Measurements from ENCODE around the gene ZNF524.
"Not testable (repeated sequence)": the region's sequence is repeated elsewhere in the genome, so short reads cannot be mapped to it uniquely, and the experiment has no call there.

Gene ZNF524

GRCh38 chr19:55578031-55578760 lies 21.9 kb upstream of the ZNF524 start:
- TF ChIP-seq CTCF (IDR thresholded peaks at IDR 0.05; ENCODE audit: low read depth, low read length): no peak
- no peak for DNase-seq (ENCODE audit: extremely low read depth, low read depth)

- DNase-seq (ENCODE audit: extremely low read depth, low read depth): no peak
- no peak for TF ChIP-seq CTCF (IDR thresholded peaks at IDR 0.05; ENCODE audit: low read depth, low read length)
Observed at GRCh38 chr19:55578761-55579747, 21.0 kb upstream of the ZNF524 start.

- no peak for DNase-seq (ENCODE audit: extremely low read depth, low read depth)
- no peak for TF ChIP-seq CTCF (IDR thresholded peaks at IDR 0.05; ENCODE audit: low read depth, low read length)
Observed at GRCh38 chr19:55579766-55580621, 20.1 kb upstream of the ZNF524 start.

GRCh38 chr19:55580628-55581144 lies 19.4 kb upstream of the ZNF524 start, which contains the start of gene ZNF579:
ZNF579 (minus strand) TSS chr19:55580848; CDS start chr19:55579639, 1,209 bp downstream.
- DNase-seq (ENCODE audit: extremely low read depth, low read depth): peak; percentile 76
- no peak for TF ChIP-seq CTCF (IDR thresholded peaks at IDR 0.05; ENCODE audit: low read depth, low read length)

GRCh38 chr19:55581145-55581822 lies 18.8 kb upstream of the ZNF524 start:
- no peak for TF ChIP-seq CTCF (IDR thresholded peaks at IDR 0.05; ENCODE audit: low read depth, low read length)
- no peak for DNase-seq (ENCODE audit: extremely low read depth, low read depth)

- no peak for TF ChIP-seq CTCF (IDR thresholded peaks at IDR 0.05; ENCODE audit: low read depth, low read length)
- DNase-seq (ENCODE audit: extremely low read depth, low read depth): no peak
Observed at GRCh38 chr19:55581823-55582223, 18.3 kb upstream of the ZNF524 start.

- DNase-seq (ENCODE audit: extremely low read depth, low read depth): not testable (repeated sequence)
Observed at GRCh38 chr19:55582284-55582683, 17.8 kb upstream of the ZNF524 start.

- not testable (repeated sequence) for DNase-seq (ENCODE audit: extremely low read depth, low read depth)
Observed at GRCh38 chr19:55583897-55584296, 16.2 kb upstream of the ZNF524 start.
